ENCODE measurements around the gene TEAD2.

TEAD2 gene

DNA sequence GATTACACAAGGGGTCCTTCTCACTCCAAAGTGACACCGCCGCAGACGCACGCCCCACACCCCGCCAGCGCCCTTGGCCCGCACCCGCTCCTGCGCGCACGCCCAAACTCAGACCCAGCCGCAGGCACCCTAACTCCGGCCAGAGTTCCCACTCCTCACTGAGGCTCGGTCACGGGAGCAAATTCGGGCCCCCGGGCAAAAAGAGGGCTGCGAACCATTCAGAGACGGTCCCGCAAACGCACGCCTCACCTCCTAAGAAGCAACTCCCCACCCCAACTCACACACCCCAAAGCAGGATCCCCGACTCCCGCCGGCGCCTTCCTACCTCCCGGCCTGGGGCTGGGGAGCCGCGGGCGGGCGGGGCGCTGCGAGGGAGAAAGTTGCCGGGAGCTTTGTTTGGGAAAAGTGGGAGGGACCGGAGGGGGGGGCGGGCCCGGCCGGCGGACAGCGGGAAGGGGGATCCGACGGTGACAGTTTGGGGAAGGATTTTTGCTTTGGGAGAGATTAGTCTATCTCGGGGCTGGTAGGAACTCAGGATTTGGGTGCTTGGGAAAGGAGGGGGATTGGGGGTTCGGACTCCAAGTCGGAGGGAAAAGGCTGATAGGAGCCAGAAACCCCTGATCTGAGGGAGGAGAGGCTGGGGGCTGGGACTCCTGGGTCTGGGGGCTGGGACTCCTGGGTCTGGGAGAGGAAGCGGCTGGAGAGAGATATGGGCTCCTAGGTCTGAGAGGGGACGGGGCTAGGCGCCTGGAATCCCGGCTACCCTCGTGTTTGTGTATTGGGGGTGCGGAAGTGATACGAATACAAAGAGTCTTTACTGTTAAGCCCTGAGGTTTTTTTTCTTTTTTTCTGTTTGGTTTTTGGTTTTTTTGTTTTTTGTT, at the start of gene TEAD2:
Gene TEAD2, minus strand, starts transcription at position 369 of the 881 bp plus-strand sequence. CDS start 2,341 bp downstream, outside the sequence.
- TF ChIP-seq NFIC (IDR thresholded peaks at IDR 0.05) (0 out of 2 replicates have a peak, but pooled peaks have one; percentile 7), TEAD4 (IDR thresholded peaks at IDR 0.05) (no peak), YY1 (IDR thresholded peaks at IDR 0.05; ENCODE audit: low read depth) (no peak), CEBPB (IDR thresholded peaks at IDR 0.05) (no peak), ZBTB7A (IDR thresholded peaks at IDR 0.05; ENCODE audit: low read depth) (peak; percentile 63; the same call in 1 of the 2 replicates)
- TF ChIP-seq, protein P1, sequence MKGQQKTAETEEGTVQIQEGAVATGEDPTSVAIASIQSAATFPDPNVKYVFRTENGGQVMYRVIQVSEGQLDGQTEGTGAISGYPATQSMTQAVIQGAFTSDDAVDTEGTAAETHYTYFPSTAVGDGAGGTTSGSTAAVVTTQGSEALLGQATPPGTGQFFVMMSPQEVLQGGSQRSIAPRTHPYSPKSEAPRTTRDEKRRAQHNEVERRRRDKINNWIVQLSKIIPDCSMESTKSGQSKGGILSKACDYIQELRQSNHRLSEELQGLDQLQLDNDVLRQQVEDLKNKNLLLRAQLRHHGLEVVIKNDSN (IDR thresholded peaks at IDR 0.05) = 0 out of 2 replicates have a peak, but pooled peaks have one; percentile 35

DNA sequence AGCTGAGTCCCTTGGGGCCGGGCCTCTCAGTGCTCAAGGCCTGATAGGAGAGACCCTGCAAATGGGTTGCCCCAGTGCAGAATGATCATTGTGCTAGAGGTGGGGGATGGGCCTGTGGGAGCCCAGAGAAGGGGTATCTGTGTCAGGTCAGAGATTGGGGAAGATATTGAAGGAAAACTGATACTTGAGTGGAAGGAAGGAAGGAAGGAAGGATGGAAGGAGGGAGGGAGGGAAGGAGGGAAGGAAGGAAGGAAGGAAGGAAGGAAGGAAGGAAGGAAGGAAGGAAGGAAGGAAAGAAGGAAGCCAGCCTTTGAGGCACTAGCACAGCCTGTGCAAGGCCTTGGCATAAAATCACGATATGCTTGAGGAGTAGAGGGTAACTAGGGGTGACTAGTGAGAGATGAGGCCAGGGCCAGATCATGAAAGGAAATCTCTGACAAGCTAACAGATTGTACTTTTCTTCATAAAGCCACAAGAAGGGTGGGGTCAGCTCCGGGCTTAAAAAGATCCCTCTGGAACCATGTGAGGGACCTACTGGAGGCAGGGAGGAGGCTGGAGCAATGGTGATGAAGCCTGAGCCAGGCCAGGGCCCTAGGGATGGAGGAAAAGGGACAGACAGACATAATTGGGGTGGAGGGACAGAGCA, 49.6 kb upstream of the TEAD2 start:
- TF ChIP-seq EGR1 (IDR thresholded peaks at IDR 0.05) (no peak), TAF1 (IDR thresholded peaks at IDR 0.05; ENCODE audit: low read depth) (no peak), YY1 (IDR thresholded peaks at IDR 0.05; ENCODE audit: low read depth) (no peak), FOXM1 (IDR thresholded peaks at IDR 0.05; ENCODE audit: borderline replicate concordance, low read depth) (no peak), CEBPB (IDR thresholded peaks at IDR 0.05) (no peak), NFIC (IDR thresholded peaks at IDR 0.05) (no peak), EP300 (IDR thresholded peaks at IDR 0.05; ENCODE audit: borderline replicate concordance) (no peak), MAX (IDR thresholded peaks at IDR 0.05) (no peak), RAD21 (IDR thresholded peaks at IDR 0.05; ENCODE audit: low read depth) (no peak), TCF12 (IDR thresholded peaks at IDR 0.05; ENCODE audit: low read depth) (no peak), CREB1 (IDR thresholded peaks at IDR 0.05; ENCODE audit: low read depth) (no peak), TEAD4 (IDR thresholded peaks at IDR 0.05) (no peak), REST (IDR thresholded peaks at IDR 0.05; ENCODE audit: low read depth) (no peak), ZBTB7A (IDR thresholded peaks at IDR 0.05; ENCODE audit: low read depth) (no peak)
- TF ChIP-seq, protein P1 (IDR thresholded peaks at IDR 0.05) = no peak

DNA sequence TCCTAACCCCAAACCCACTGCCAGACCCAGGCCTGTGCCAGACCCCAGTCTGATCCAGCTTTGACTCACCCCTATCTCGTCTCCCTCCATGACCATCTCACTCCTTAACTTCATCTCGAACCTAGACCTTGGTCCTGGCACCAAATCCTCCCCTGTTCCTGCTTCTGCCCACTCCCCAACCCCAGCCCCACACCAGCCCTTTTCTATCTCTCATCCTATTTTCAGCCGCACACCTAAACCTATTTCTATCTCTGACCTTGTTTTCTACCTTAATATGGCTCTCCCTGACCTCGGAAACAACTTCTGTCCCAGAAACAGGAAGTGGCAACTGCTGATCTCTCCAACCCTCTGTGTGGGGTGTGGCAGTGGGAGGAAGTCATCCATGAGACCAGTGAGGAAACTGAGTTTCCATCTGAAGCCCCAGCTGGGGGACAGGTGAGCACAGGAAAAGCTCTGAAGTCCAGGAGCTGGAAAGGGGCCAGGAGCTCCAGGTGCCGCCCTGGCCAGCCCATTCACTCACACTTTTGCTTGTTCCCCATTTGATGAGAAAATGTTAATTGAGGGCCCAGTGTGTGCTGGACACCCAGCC, 47.3 kb upstream of the TEAD2 start:
- 0 out of 2 replicates have a peak, but pooled peaks have one; percentile 11 for TF ChIP-seq ZBTB7A (IDR thresholded peaks at IDR 0.05; ENCODE audit: low read depth)
- TF ChIP-seq NFIC (IDR thresholded peaks at IDR 0.05) = no peak
- TF ChIP-seq TAF1 (IDR thresholded peaks at IDR 0.05; ENCODE audit: low read depth) = no peak
- TF ChIP-seq FOXM1 (IDR thresholded peaks at IDR 0.05; ENCODE audit: borderline replicate concordance, low read depth) = no peak
- TF ChIP-seq REST (IDR thresholded peaks at IDR 0.05; ENCODE audit: low read depth) = no peak

GRCh38 chr19:49408816-49409440, 46.7 kb upstream of the TEAD2 start:
- TF ChIP-seq FOXM1 (IDR thresholded peaks at IDR 0.05; ENCODE audit: borderline replicate concordance, low read depth) (no peak), NFIC (IDR thresholded peaks at IDR 0.05) (no peak), YY1 (IDR thresholded peaks at IDR 0.05; ENCODE audit: low read depth) (no peak), EP300 (IDR thresholded peaks at IDR 0.05; ENCODE audit: borderline replicate concordance) (no peak), RAD21 (IDR thresholded peaks at IDR 0.05; ENCODE audit: low read depth) (no peak), TCF12 (IDR thresholded peaks at IDR 0.05; ENCODE audit: low read depth) (0 out of 2 replicates have a peak, but pooled peaks have one; percentile 46), TAF1 (IDR thresholded peaks at IDR 0.05; ENCODE audit: low read depth) (no peak), ZBTB7A (IDR thresholded peaks at IDR 0.05; ENCODE audit: low read depth) (0 out of 2 replicates have a peak, but pooled peaks have one; percentile 70), CREB1 (IDR thresholded peaks at IDR 0.05; ENCODE audit: low read depth) (no peak), MAX (IDR thresholded peaks at IDR 0.05) (peak; percentile 51), TEAD4 (IDR thresholded peaks at IDR 0.05) (0 out of 2 replicates have a peak, but pooled peaks have one; percentile 5)
- TF ChIP-seq, protein P1 (IDR thresholded peaks at IDR 0.05) = no peak
